Natural killer cell (primary cell): Measurements from ENCODE around the gene FOXP1. TPM values are rescaled to one million over a fixed set of nuclear protein-coding genes. Genes with fewer than 3 reads are reported as not detected.

Experiments
- ATAC-seq, 3 donors: fragments of 150-1000 bp in 2 of 3; fragments of 200-7000 bp in 1 of 3; cut with Tn5 transposase; 1 replicate in 1 of 3; 2 replicates in 2 of 3; pipeline ENCODE4 v1.10.0; 2021; ENCODE audit warnings: mild to moderate bottlenecking in 2 of 3, moderate library complexity in 2 of 3
- DNase-seq, 2 donors: peaks; one replicate each; pipeline versions ENCODE4 v3.0.0 to v3.0.0-alpha.2; 2013 to 2021; ENCODE audit warnings: mixed read lengths in 1 of 2
- H3K27ac ChIP-seq: one replicate; pipeline ENCODE4 v1.5.1; 2013; ENCODE audit warnings: mild to moderate bottlenecking, low read length
- H3K27me3 ChIP-seq: one replicate; pipeline ENCODE4 v1.6.1; 2013; ENCODE audit warnings: low read length; ENCODE audit not compliant: control insufficient read depth, insufficient read depth
- H3K36me3 ChIP-seq: one replicate; pipeline ENCODE4 v1.6.1; 2013; ENCODE audit warnings: low read length; ENCODE audit not compliant: control insufficient read depth, insufficient read depth
- H3K4me1 ChIP-seq: one replicate; pipeline ENCODE4 v1.6.1; 2013; ENCODE audit warnings: low read length; ENCODE audit not compliant: control insufficient read depth, insufficient read depth
- H3K4me3 ChIP-seq: one replicate; pipeline ENCODE4 v1.5.1; 2013; ENCODE audit warnings: low read length
- H3K9me3 ChIP-seq: one replicate; pipeline ENCODE4 v1.6.1; 2013; ENCODE audit warnings: low read length; ENCODE audit not compliant: control insufficient read depth, insufficient read depth
- H3K27ac Mint-ChIP-seq, 2 donors: one replicate each; pipeline ENCODE4 v1.8.0; 2022; ENCODE audit warnings: mild to moderate bottlenecking in 2 of 2, mixed read lengths in 2 of 2, moderate library complexity in 1 of 2
- H3K27me3 Mint-ChIP-seq, 2 donors: one replicate each; pipeline ENCODE4 v1.8.0; 2022; ENCODE audit warnings: low read depth in 2 of 2, mixed read lengths in 2 of 2
- H3K36me3 Mint-ChIP-seq: one replicate; pipeline ENCODE4 v1.8.0; 2022; ENCODE audit warnings: mixed read lengths
- H3K4me1 Mint-ChIP-seq, 2 donors: one replicate each; pipeline ENCODE4 v1.8.0; 2022; ENCODE audit warnings: mixed read lengths in 2 of 2
- H3K4me3 Mint-ChIP-seq: one replicate; pipeline ENCODE4 v1.8.0; 2022; ENCODE audit warnings: mild to moderate bottlenecking, moderate library complexity, mixed read lengths
- H3K9me3 Mint-ChIP-seq, 2 donors: one replicate each; pipeline ENCODE4 v1.8.0; 2022; ENCODE audit warnings: mixed read lengths in 2 of 2
- CTCF ChIP-seq: fragments of 200-600 bp; IDR thresholded peaks from one replicate; pipeline ENCODE4 v1.8.0; 2022; ENCODE audit warnings: antibody characterized with exemption
- WGBS: methylation state at CpG from one replicate; pipeline ENCODE4 v1.1.7; 2013; ENCODE audit warnings: missing lambda C conversion rate; ENCODE audit not compliant: insufficient coverage; 5-methylcytosine and 5-hydroxymethylcytosine counted together
- intact Hi-C: fragments of 100-400 bp; cut with micrococcal nuclease; formaldehyde crosslinking; loops from one replicate; pipeline ENCODE4 v1.14.2; 2022
- total RNA-seq, 4 donors: library from RNA; stranded (reverse); fragments of 120-200 nt in 1 of 4; gene quantifications; one replicate each; pipeline versions ENCODE4 v1.2.3 to v1.2.4, GENCODE V29; 2013 to 2022

FOXP1 gene
- total RNA-seq, 3 donors from 2014 or later (not counting 1 experiment from before 2014, with no cell fraction given), result 166 to 185 (median 166) TPM

- no peaks in the 10 kb centered on the region for H3K36me3 Mint-ChIP-seq
- DNase-seq, result no peak
- Histone ChIP-seq H3K27ac (no peak overlapping the region), H3K36me3 (peaks cover 41% of the 10 kb centered on the region), H3K4me1 (peaks cover 5% of the 10 kb centered on the region), H3K27me3 (no peaks in the 10 kb centered on the region), H3K9me3 (no peaks in the 10 kb centered on the region), H3K4me3 (no peak overlapping the region)
- 50% methylated on average over 1 of the region's 2 CpGs for WGBS
- ATAC-seq, result no peak
- peaks cover 54 to 77% of the 10 kb centered on the region in 2 donors for H3K4me1 Mint-ChIP-seq
- no peaks in the 10 kb centered on the region for H3K27me3 Mint-ChIP-seq
- no peaks in the 10 kb centered on the region for H3K9me3 Mint-ChIP-seq
- TF ChIP-seq CTCF, result no peak
- peak overlapping the region; percentile 18 for H3K4me3 Mint-ChIP-seq
- intact Hi-C loops, result loop anchor here (2.0 kb wide), 1 partner anchor 15 kb away; no protein-coding TSS in a partner anchor
- peak overlapping the region; percentile 79 to 83 for H3K27ac Mint-ChIP-seq
These were observed 533.4 kb downstream of the FOXP1 start for GRCh38 chr3:71050166-71050537.

GRCh38 chr3:71048948-71049347 lies 534.6 kb downstream of the FOXP1 start:
- Mint-ChIP-seq H3K4me1 (peaks cover 48 to 74% of the 10 kb centered on the region in 2 donors), H3K27ac (peak overlapping the region; percentile 79 to 83), H3K27me3 (no peaks in the 10 kb centered on the region), H3K36me3 (no peaks in the 10 kb centered on the region), H3K9me3 (no peaks in the 10 kb centered on the region), H3K4me3 (no peak overlapping the region)
- ATAC-seq (no peak), DNase-seq (no peak)
- Histone ChIP-seq H3K27ac (no peak overlapping the region), H3K4me3 (no peak overlapping the region), H3K9me3 (no peaks in the 10 kb centered on the region), H3K4me1 (peaks cover 5% of the 10 kb centered on the region), H3K36me3 (peaks cover 41% of the 10 kb centered on the region), H3K27me3 (no peaks in the 10 kb centered on the region)
- no peak for TF ChIP-seq CTCF
- intact Hi-C loops, result no loop called here
- WGBS, result 92% methylated on average over 12 of the region's 12 CpGs

GRCh38 chr3:71047616-71048531 lies 535.7 kb downstream of the FOXP1 start:
- 90% methylated on average over 5 of the region's 8 CpGs for WGBS
- no peaks in the 10 kb centered on the region for H3K27me3 Mint-ChIP-seq
- H3K4me1 ChIP-seq, result peaks cover 5% of the 10 kb centered on the region
- H3K4me1 Mint-ChIP-seq, result peaks cover 44 to 66% of the 10 kb centered on the region in 2 donors
- no peak overlapping the region for H3K4me3 ChIP-seq
- TF ChIP-seq CTCF, result no peak
- intact Hi-C loops, result no loop called here
- ATAC-seq (no peak), DNase-seq (no peak)
- H3K4me3 Mint-ChIP-seq, result no peak overlapping the region
- H3K27ac Mint-ChIP-seq, result peak overlapping the region; percentile 61 to 83
- no peaks in the 10 kb centered on the region for H3K9me3 ChIP-seq
- H3K27ac ChIP-seq, result no peak overlapping the region
- H3K36me3 ChIP-seq, result peaks cover 39% of the 10 kb centered on the region
- no peaks in the 10 kb centered on the region for H3K9me3 Mint-ChIP-seq
- H3K36me3 Mint-ChIP-seq, result no peaks in the 10 kb centered on the region
- no peaks in the 10 kb centered on the region for H3K27me3 ChIP-seq
